Muscle of arm (tissue), 12 donors: ENCODE results near the gene TBX5. TPM values are rescaled to one million over a fixed set of nuclear protein-coding genes. Genes with fewer than 3 reads are reported as not detected.

Experiments used
- DNase-seq: peaks from one replicate; pipeline ENCODE4 v3.0.0-alpha.2; 2013
- polyA plus RNA-seq, 12 donors: library from polyadenylated mRNA; unstranded; fragments of 120-200 nt; gene quantifications; one replicate each; pipeline ENCODE4 v1.2.1, GENCODE V29; 2013; ENCODE audit not compliant: insufficient read length in 12 of 12

TBX5 gene
- polyA plus RNA-seq, 12 donors: 2.2 to 11.7 (median 3.6) TPM; not detected in 1

DNA sequence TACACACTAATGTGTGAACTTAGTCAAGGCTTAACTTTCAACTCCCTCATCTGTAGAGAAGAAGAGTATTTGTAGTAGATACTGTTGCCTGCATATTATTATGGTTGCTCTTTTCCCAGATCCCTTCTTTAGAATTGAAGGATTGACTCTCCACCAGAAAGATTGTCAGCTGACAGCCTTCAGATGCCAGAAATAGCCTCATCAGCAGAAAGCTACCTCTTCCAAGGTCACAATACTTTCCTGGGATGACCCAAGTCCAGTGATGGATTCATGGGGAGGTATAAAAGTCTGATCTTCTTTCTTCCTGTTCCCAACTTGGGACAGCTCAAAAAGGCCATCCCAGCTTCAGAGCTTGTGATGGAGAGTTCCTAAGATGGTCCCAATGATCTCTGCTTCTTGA is 78.2 kb downstream of the TBX5 start:
- DNase-seq: no peak

DNA sequence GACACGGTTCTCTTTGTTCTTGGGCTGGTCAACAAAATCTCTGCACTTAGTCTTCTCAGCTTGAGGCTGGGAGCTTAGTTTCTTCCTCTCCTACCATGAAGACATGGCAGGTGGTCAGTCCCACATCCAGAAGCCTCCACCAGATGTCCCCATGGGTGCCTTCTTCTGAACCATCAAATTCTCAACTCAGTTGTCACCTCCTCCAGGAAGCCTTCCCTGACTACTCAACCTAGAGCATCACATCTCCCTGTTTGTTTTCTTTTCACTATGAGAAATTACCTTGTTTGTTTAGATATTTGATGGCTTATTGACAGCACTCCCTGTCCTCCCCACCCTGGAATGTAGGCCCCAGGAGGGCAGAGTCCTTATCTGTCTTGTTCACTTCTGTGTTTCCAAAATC is 84.4 kb downstream of the TBX5 start:
- no peak for DNase-seq

DNA sequence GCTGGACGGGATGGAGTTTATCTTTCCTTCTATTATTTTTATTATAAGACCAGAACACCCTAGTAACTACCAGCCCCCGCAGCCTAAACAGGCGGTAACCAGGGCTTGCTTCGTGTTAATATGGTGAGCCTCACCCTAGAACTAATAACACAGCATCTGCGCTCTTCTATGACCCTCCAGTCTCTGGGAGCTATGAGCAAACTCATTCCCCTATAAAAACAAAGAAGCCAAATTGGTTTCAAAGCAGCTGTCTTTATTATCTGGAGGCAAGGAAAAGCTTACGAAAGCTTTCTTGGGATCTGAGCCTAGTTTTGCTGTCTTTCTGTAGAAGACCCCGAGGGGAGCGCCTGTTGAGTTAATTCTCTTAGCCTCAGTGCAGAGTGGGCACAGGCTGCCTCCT is 85.0 kb downstream of the TBX5 start:
- no peak for DNase-seq

DNA sequence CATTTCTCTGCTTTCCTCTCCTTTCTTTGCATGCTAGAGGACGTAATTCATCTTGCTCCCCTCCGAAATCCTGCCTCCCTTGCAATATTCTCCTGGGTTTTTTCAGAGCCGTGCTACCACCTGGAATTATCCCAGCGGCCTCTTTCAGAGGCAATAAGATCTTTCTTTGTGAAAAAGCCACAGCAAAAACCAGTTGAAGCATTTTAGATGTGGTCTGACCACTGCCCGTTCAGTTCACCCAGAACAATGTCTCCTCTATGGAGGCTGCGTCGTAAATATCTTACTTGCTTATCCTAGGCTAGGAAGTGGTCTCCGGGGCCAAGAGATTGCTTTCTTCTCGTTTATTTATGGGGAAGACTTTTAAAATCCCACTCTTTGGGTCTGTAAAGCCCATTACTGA is 85.8 kb downstream of the TBX5 start:
- DNase-seq: no peak

DNA sequence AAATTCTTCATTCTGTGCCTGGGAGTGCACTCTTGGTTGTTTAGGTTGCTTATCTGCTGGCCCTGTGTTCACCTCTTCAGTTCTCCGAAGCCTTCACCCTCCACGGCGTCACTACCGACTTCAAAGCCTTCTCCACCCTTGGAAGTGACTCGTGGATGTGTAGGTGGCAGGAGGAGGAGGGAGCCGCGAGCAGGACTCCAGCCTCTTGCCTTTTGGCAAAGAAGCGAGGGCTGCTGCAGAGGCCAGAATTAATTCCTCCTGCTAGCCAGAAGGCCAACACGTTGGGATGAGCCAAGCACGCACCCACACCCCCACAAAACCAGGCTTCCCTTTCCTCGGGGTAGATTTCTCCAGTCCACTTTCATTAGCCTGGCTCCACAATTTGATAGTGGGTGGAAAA is 86.5 kb downstream of the TBX5 start:
- no peak for DNase-seq

DNA sequence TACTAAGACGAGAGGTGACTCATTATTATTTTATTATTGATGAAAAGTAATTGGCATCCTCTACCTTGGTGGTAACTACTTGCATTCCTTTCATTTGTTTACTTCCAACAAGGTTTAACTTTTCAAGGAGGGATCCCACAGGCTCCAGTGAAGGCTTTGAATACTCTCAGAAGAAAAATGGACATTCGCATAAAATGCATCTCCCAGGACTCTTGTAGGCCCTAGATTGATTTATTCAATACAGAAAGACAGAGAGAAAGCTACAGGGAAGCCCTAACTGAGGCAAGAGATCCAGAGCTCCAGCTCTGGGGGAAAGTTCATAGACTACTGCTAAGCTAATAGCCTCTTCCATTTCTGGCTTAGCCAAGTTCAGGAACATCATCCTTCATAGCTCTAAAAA is 87.0 kb downstream of the TBX5 start:
- no peak for DNase-seq

DNA sequence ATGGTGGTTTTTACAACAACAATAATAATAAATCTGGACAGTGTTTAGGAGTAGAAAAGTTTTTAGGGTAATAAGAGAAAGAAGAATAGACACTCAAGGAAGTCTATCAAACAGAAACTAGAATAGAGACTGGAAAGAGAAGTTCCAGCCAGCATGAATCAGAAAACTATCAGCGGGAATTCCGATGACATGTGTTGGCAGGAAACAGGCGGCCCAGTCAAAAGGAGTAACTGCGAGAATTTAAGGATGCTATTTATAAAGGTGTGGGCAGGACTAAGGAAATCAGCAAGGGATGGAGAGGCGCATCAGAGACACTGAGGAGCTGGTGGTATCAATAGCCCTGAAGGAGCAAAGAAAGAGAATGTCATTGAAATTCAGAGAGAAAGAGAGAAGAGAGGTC is 89.9 kb downstream of the TBX5 start:
- DNase-seq: no peak

DNA sequence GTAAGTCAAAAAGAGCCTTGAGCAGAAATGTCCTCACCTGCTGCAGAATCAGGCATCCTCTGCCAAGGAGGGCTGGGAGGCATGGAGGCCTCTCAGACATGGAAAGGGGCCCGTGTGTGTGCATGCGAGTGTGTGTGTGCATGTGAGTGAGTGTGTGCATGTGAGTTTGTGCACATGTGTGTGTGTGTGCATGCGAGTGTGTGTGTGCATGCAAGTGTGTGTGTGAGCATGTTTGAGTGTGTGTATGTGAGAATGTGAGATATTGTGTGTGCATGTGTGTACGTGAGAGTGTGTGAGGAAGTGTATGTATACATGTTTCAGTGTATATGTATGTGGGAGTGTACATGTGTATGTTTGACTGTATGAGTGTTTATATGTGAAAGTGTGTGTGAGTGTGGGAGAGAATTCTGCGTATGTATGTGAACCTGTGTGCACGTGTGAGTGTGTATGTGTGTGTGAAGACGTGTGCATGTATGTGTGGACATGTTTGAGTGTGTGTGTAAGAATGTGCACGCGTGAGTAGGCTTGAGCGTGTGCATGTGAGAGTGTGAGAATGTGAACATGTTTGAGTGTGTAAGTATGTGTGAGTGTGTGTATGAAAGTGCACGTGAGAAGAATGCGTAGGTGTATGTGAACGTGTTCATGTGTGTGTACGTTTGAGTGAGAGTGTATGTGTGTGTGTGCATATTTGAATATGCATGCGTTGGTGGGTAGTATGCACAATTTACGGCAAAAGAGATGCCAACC is 90.8 kb downstream of the TBX5 start:
- no peak for DNase-seq

DNA sequence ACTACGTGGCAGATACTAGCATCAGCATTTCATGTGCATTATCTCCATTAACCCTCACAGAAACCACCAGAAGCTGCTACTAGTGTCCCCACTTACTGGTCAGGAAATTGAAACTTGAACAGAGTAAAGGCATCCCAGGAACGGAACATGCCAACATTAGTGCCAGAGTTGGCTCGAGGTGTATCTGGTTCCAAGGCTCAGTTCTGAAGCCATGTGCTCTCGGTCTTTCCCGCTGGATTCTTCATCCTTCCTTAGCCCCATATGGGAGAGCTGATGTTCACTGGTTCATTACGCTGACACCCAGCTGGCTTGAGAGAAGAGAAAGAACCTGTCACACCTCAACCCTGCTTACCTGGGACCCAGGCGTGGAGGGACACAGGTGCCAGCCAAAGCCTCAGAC is 91.5 kb downstream of the TBX5 start:
- DNase-seq: no peak

DNA sequence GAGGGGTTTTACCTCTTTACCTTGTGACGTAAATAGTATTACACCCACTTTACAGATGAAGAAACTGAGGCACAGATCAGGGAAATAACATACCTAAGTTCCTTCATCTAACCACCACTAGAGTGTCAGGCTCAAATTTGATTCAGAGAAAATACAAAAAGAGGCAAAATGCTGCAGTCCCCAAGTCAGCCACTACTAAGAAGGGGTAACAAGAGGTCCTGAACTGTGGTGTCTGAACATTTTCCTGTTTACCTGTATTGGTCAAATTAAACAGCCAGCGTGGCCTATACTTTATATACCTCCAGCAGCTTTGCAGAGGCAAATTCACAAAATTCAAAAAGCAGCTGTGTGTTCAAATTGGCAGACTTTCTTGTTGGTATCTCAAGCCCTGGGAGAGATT is 92.0 kb downstream of the TBX5 start:
- no peak for DNase-seq

DNA sequence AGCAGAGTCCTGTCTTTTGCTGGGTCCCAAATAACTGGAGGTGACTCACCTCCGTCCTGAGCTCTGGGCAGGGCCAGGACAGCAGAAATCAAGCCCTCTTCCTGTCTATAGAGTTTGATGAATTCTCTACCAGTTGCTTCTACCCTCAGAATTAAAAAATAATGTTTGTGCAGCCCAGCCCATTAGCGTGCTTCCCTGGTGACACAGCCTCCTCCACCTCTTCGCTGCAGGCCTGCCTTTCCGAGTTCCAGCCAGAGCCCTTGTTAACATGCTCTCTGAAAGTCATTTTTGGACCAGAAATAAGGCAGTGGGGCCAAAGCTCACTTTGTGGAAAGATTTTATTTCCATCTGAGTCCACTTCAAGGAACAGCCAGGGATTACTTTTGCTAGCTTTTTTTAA is 94.0 kb downstream of the TBX5 start:
- DNase-seq: peak; percentile 88

DNA sequence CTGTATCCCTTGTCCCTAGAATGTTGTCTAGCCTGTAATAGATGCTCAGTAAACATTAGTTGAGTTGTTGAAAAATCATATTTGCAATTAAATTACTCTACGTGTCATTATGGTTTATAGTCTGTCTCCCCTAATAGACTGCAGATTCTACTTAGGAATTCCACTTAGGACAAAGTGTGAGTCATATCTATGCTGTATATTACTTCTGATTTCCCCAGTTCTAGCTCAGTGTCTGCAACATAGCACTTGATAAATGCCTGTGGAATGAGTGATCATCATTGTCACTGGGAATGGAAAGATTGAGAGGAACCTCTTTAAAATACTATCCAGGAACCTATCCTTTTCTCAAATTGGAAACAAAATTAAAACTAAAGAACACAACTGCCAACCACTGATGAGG is 99.3 kb downstream of the TBX5 start:
- no peak for DNase-seq

DNA sequence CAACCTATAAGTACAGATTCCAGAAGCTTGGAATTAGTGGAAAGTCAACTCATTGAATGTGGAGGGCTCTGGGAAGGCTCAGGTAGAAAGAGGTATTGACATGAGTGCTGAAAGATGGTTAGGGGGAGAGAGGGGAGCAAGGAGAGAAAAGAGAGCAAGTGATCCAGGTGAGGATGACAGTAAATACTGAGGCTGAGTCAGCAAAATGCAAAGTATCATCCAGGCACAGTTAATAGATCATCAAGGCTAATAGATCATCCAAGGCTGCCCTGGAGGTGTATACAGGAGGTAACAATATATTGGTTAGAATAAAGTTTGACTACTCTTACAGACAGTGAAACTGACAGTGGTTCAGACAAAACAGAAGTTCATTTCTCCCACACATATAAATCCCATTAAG is 100.5 kb downstream of the TBX5 start:
- no peak for DNase-seq
